Breast epithelium (tissue), 4 donors: ENCODE data around the gene TMEM245. TPM values are rescaled to one million over a fixed set of nuclear protein-coding genes. Genes with fewer than 3 reads are reported as not detected.

Experiments used
- DNase-seq, 2 donors: peaks; one replicate each; pipeline ENCODE4 v3.0.0-alpha.2; 2019; ENCODE audit warnings: low spot score in 2 of 2
- H3K27ac ChIP-seq, 2 donors: fragments of 200-600 bp; sonication (generic) in 1 of 2; one replicate each; pipeline ENCODE4 v1.5.1; 2016 to 2019; ENCODE audit warnings: mild to moderate bottlenecking in 1 of 2
- H3K27me3 ChIP-seq, 2 donors: fragments of 200-600 bp; sonication (generic) in 1 of 2; one replicate each; pipeline versions ENCODE4 v1.5.1 to v1.6.0; 2017 to 2019; ENCODE audit warnings: control low read depth in 1 of 2, mild to moderate bottlenecking in 1 of 2
- H3K36me3 ChIP-seq: fragments of 200-600 bp; one replicate; pipeline ENCODE4 v1.5.1; 2019
- H3K4me1 ChIP-seq, 2 donors: fragments of 200-600 bp; sonication (generic); one replicate each; pipeline ENCODE4 v1.5.1; 2016 to 2019; ENCODE audit warnings: control low read depth in 1 of 2
- H3K4me3 ChIP-seq, 3 donors: fragments of 200-600 bp; sonication (generic); 1 replicate in 2 of 3; 2 replicates in 1 of 3; pipeline ENCODE4 v1.5.1; 2016 to 2019; ENCODE audit warnings: mild to moderate bottlenecking in 3 of 3, moderate library complexity in 2 of 3
- H3K9me3 ChIP-seq, 2 donors: fragments of 200-600 bp; sonication (generic) in 1 of 2; one replicate each; pipeline ENCODE4 v1.5.1; 2016 to 2019; ENCODE audit warnings: control low read depth in 1 of 2
- CTCF ChIP-seq, 3 donors: fragments of 450-650 bp; IDR thresholded peaks; one replicate each; pipeline ENCODE4 v1.5.1; 2016 to 2017; ENCODE audit warnings: antibody characterized with exemption in 3 of 3, mild to moderate bottlenecking in 3 of 3, moderate library complexity in 3 of 3
- POLR2A ChIP-seq: fragments of 450-650 bp; IDR thresholded peaks from one replicate; pipeline ENCODE4 v1.6.1; 2016; ENCODE audit warnings: antibody characterized with exemption, mild to moderate bottlenecking, moderate library complexity
- POLR2AphosphoS5 ChIP-seq, 3 donors: sonication (generic); formaldehyde crosslinking; IDR thresholded peaks; one replicate each; pipeline ENCODE4 v1.6.1; 2017; ENCODE audit warnings: antibody characterized with exemption in 3 of 3
- intact Hi-C: fragments of 100-400 bp; cut with DNase I; formaldehyde crosslinking; loops from one replicate; pipeline ENCODE4 v1.15.1; 2023; ENCODE audit warnings: low total_unique reads
- total RNA-seq, 3 donors: library from RNA; depleted of rRNA; stranded (reverse); fragments of >200 nt; gene quantifications; one replicate each; pipeline ENCODE4 v1.1.0, GENCODE V29; 2016

The TMEM245 gene
- total RNA-seq, 3 donors from 2014 or later, result 47.5 to 95.7 (median 74.9) TPM

GRCh38 chr9:109098960-109099308, 20.8 kb downstream of the TMEM245 start:
- DNase-seq, result no peak
- peaks cover 15 to 28% of the 10 kb centered on the region in 2 donors for H3K4me1 ChIP-seq
- no peaks in the 10 kb centered on the region for H3K36me3 ChIP-seq
- H3K9me3 ChIP-seq, result no peaks in the 10 kb centered on the region
- intact Hi-C loops, result no loop called here
- H3K27ac ChIP-seq, result peak overlapping the region; percentile 70 to 72
- TF ChIP-seq POLR2AphosphoS5 (IDR thresholded peaks at IDR 0.05) (no peak), POLR2A (no peak), CTCF (IDR thresholded peaks at IDR 0.05) (no peak)
- H3K27me3 ChIP-seq, result no peaks in the 10 kb centered on the region
- no peak overlapping the region for H3K4me3 ChIP-seq

DNA sequence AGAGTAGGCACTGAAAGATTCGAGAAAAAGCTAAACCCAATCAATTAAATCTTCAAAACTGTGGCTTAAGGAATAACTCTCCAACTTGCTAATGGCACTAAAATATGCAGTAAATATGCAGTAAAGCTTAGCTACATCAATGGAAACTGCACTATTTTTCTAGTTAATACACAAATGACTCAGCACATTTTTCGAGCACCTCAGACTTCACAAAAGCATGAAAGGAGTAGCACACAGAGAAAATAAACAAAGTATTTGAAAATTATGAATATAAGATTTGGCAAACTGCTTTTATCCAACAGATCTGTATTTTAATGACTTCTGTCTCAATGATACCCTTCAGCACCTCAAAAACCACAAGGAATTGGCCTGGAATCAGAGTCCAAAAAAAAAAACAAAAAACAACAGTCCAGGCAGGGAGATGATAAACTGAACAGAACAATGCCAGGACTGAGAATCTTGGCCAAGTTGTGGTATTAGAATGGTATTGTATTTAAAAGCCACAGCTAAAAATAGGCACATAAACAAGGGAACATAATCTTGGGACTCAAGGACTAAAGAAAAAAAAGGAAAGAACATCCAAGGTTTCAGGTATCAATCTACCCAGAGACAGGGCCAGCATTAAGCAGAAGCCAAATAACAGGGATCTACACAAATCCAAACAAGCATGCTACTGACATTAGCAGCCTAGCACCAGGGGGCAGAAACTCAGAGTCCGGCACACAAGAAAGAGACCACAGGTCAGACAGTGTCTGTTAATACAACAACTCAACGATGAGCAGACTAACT, 21.4 kb downstream of the TMEM245 start:
- Histone ChIP-seq H3K4me3 (no peak overlapping the region), H3K36me3 (no peaks in the 10 kb centered on the region), H3K9me3 (no peaks in the 10 kb centered on the region), H3K4me1 (peaks cover 15 to 28% of the 10 kb centered on the region in 2 donors), H3K27me3 (no peaks in the 10 kb centered on the region), H3K27ac (peak overlapping the region; percentile 70 to 72)
- intact Hi-C loops, result no loop called here
- peak in 1 of 2 donors; percentile 27 for DNase-seq
- TF ChIP-seq CTCF (IDR thresholded peaks at IDR 0.05), result peak in 1 of 3 donors; percentile 16
- no peak for TF ChIP-seq POLR2A
- peak in 1 of 3 donors; percentile 20 for TF ChIP-seq POLR2AphosphoS5 (IDR thresholded peaks at IDR 0.05)

DNA sequence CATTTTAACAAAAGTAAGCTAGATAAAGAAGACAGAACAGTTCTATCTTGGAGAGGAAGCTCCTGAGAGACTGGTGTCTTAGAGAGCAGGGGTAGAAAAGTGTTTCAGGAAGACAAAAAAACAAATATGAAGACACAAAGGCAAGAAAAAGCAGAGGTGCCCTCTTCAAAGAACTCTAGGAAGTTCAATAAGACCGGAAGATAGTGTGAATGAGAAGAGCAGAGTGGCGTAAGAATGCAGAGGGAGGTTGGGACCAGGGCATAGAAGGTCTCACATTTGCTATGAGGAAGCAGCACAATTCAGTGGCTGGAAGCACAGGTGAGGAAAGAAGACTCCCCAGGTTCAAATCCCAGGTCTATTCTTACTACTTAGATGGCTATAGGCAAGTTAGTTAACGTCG, 22.6 kb downstream of the TMEM245 start:
- Histone ChIP-seq H3K4me3 (no peak overlapping the region), H3K27me3 (no peaks in the 10 kb centered on the region), H3K36me3 (no peaks in the 10 kb centered on the region), H3K27ac (peak overlapping the region; percentile 70 to 72), H3K9me3 (no peaks in the 10 kb centered on the region), H3K4me1 (peaks cover 15 to 23% of the 10 kb centered on the region in 2 donors)
- intact Hi-C loops, result no loop called here
- no peak for DNase-seq
- no peak for TF ChIP-seq POLR2AphosphoS5 (IDR thresholded peaks at IDR 0.05)
- TF ChIP-seq POLR2A, result no peak
- TF ChIP-seq CTCF (IDR thresholded peaks at IDR 0.05), result no peak

- no peaks in the 10 kb centered on the region for H3K9me3 ChIP-seq
- H3K27me3 ChIP-seq, result no peaks in the 10 kb centered on the region
- TF ChIP-seq CTCF (IDR thresholded peaks at IDR 0.05) (no peak), POLR2A (no peak), POLR2AphosphoS5 (IDR thresholded peaks at IDR 0.05) (no peak)
- H3K4me3 ChIP-seq, result no peak overlapping the region
- H3K27ac ChIP-seq, result no peak overlapping the region
- H3K36me3 ChIP-seq, result no peaks in the 10 kb centered on the region
- intact Hi-C loops, result no loop called here
- DNase-seq, result no peak
- peaks cover 15 to 23% of the 10 kb centered on the region in 2 donors for H3K4me1 ChIP-seq
Observed at GRCh38 chr9:109095321-109095720, 24.4 kb downstream of the TMEM245 start.

GRCh38 chr9:109094268-109094667, 25.5 kb downstream of the TMEM245 start:
- Histone ChIP-seq H3K9me3 (no peaks in the 10 kb centered on the region), H3K27me3 (no peaks in the 10 kb centered on the region), H3K36me3 (no peaks in the 10 kb centered on the region), H3K4me1 (peaks cover 9 to 16% of the 10 kb centered on the region in 2 donors), H3K27ac (no peak overlapping the region), H3K4me3 (no peak overlapping the region)
- no peak for DNase-seq
- TF ChIP-seq POLR2AphosphoS5 (IDR thresholded peaks at IDR 0.05) (no peak), POLR2A (no peak), CTCF (IDR thresholded peaks at IDR 0.05) (no peak)
- intact Hi-C loops, result no loop called here
